ENCODE results near the gene EIF3B.

DNA sequence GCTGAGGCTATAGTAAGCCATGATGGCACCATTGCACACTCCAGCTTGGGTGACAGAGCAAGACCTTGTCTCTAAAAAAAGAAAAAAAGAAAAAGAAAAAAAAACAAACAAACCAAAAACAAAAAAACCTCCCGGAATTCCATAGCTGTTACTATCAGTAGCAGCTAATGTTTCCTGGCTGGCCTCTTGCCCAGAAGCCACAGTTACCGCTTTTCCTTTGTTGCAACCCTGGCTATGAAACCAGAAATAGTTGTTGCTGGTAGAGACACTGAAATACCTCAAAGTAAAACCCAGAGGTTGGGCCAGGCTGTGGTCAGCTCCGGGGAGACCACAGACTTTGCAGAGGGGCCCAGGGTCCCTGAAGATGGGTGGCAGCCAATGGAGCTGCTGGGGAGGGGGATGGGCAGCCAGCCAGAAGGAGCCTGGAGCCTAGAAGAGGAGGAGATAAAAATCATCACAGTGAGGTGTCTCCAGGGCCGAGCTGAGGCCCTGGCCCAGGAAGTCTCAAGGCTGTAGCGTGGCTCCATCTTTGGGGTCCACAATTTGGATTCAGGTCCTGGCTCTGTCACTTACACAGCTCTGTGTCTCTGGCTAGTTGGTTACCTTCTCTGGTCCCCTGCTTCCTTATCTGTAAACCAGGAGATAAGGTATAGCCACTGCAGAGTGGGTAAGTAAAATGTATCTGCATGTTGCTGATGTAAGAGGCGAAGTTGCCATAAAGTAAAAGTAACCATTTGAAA lies 45.4 kb downstream of the EIF3B start:
- TF ChIP-seq EP300 (IDR thresholded peaks at IDR 0.05), result no peak
- TF ChIP-seq, protein P1, sequence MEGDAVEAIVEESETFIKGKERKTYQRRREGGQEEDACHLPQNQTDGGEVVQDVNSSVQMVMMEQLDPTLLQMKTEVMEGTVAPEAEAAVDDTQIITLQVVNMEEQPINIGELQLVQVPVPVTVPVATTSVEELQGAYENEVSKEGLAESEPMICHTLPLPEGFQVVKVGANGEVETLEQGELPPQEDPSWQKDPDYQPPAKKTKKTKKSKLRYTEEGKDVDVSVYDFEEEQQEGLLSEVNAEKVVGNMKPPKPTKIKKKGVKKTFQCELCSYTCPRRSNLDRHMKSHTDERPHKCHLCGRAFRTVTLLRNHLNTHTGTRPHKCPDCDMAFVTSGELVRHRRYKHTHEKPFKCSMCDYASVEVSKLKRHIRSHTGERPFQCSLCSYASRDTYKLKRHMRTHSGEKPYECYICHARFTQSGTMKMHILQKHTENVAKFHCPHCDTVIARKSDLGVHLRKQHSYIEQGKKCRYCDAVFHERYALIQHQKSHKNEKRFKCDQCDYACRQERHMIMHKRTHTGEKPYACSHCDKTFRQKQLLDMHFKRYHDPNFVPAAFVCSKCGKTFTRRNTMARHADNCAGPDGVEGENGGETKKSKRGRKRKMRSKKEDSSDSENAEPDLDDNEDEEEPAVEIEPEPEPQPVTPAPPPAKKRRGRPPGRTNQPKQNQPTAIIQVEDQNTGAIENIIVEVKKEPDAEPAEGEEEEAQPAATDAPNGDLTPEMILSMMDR (IDR thresholded peaks at IDR 0.05), result no peak
- TF ChIP-seq POLR2A (IDR thresholded peaks at IDR 0.05; ENCODE audit: low read depth), result no peak
- TF ChIP-seq POLR2AphosphoS5 (IDR thresholded peaks at IDR 0.05), result peak; percentile 31 to 41
